ENCODE data around the gene TAF4B.
"Not testable (repeated sequence)": the region's sequence is repeated elsewhere in the genome, so short reads cannot be mapped to it uniquely, and the experiment has no call there.

TAF4B gene

GRCh38 chr18:26226229-26227050, at the start of gene TAF4B:
Gene TAF4B, plus strand, starts transcription at chr18:26226445. Its CDS starts 489 bp downstream, at chr18:26226934.
- peak; percentile 98 for DNase-seq

DNA sequence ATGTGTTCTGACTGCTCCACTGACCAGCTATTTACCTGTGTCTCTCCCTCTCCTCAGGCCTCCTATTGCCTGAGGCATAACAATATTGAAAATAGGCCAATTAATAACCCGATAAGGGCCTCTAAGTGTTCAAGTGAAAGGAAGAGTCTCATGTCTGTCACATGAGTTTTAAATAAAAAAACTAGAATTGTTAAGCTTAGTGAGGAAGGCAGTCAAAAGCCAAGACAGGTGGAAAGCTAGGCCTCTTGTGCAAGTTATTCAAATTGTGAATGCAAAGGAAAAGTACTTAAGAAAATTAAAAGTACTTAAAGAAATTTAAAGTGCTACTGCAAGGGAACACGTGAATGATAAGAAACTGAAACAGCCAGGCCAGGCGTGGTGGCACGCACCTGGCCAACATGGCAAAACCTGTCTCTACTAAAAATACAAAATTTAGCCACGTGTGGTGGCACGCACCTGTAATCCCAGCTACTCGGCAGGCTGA, 44.9 kb upstream of the TAF4B start:
- DNase-seq: no peak

DNA sequence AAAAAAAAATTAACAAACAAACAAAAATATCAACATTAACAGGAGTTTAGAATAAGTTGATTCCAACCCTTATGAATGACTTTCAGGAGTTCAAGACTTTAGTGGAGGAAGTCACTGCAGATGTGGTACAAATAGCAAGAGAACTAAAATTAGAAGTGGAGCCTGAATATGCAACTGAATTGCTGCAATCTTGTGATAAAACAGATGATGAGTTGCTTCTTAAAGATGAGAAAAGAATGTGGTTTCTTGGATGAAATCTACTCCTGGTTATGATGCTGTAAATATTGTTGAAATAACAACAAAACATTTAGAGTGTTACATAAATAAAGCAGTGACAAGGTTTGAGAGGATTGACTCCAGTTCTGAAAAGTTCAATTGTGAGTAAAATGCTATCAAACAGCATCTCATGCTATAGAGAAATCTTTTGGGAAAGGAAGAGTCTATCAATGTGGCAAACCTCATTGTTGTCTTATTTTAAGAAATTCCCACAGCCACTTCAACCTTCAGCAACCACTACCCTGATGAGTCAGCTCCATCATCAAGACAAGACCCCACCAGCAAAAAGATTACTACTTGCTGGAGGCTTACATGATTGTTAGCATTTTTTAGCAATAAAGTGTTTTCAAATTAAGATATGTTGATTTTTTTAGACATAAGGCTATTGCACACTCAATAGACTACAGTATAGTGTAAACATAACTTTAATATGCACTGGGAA, 42.7 kb upstream of the TAF4B start:
- DNase-seq: no peak

DNA sequence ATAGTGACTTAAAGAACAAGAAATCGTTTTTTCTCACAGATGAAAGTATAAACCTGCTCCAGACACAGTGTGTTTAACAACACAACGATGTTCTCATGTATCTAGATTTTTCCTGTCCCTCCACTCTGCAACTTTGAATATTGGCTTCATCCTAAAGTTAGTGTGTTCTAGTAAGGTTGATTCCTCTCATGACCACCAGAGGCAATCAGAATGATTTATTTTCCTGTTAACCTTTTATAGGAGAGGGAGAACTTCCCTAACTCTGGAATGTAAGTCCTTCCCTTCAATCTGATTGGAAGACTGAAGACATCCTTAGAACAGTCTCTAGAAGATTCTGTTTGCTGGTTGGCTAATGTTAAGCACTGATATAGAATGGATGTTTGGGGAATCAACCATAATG, 41.0 kb upstream of the TAF4B start:
- DNase-seq: no peak

- DNase-seq: no peak
These were observed 35.7 kb upstream of the TAF4B start for GRCh38 chr18:26190506-26190905.

GRCh38 chr18:26192233-26192632, 34.0 kb upstream of the TAF4B start:
- no peak for DNase-seq

DNA sequence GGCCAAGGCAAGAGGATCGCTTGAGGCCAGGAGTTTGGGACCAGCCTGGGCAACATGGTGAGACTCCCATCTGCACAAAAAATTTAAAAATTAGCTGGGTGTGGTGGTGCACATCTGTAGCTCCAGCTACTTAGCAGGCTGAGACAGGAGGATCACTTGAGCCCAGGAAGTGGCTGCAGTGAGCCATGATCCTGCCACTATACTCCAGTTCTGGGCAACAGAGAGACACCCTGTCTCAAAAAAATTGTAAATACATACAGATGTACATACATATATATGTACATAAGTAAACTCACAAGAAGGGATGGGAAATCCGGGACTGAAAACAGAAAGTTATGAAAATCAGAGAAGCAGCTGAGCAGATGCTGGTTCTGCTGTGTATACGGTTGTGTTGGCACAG, 29.6 kb upstream of the TAF4B start:
- no peak for DNase-seq

- not testable (repeated sequence) for DNase-seq
These were observed 24.2 kb upstream of the TAF4B start for GRCh38 chr18:26202001-26202400.

DNA sequence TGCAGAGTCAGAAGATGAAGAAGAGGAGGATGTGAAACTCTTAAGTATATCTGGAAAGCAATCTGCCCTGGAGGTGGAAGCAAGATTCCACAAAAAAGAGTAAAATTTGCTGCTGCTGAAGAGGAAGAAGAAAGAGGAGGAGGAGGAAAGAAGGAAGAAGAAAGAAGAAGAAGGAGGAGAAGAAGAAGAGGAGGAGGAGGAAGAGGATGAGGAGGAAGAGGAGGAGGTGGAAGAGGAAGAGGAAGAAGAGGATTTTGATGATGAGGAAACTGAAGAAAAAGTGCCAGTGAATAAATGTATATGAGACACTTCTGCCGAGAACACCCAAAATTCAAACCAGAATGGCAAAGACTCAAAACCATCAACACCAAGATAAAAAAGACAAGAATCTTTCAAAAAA, 20.9 kb upstream of the TAF4B start:
- no peak for DNase-seq

DNA sequence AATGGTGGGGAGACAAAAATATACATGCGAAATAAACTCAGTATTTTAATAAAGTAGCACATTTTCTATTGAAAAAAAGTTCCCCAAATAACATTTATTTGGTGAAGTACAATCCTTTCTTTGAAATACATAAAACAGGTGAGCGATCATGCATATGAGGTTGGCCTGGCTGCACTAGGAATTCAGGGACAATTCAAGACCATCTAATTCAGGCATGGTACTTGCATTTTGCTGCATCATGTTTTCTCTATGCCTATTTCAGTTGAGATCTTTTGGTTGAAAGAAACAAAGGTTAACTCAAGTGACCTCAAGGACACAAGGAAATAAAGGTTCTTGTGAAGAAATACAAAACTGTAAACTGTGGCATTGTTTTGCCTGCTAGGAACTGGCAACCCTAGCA, 19.8 kb upstream of the TAF4B start:
- no peak for DNase-seq

- DNase-seq: no peak
These were observed 18.3 kb upstream of the TAF4B start for GRCh38 chr18:26207937-26208336.

DNA sequence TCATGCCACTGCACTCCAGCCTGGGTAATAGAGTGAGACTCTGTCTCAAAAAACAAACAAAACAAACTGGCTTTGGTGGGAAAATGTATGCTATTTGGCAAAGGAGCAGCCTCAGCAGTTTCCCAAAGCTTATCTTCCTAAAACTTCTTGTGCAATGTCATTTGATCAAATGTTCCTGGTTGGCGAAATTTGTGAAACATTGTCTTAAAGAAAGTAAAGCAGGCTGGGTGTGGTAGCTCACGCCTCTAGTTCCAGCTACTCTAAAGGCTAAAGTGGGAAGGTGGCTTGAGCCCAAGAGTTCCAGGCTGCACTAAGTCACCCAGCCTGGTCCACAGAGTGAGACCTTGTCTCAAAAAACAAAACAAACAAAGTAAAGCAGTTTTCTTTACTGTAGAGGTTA, 17.3 kb upstream of the TAF4B start:
- DNase-seq: no peak

DNA sequence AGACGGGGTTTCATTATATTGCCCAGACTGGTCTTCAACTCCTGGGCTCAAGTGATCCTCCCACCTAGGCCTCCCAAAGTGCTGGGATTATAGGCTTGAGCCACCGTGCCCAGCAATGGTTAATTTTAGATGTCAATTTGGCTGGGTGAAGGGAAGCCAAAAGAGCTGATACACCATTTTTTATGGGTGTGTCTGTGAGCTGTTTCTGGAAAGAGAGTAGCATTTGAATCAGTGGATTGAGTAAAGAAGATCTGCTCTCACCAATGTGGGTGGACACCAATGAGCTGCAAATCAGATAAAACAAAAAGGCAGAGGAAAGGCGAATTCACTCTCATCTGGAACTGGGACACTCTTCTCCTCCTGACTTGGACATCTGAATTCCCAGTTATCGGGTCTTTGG, 16.1 kb upstream of the TAF4B start:
- DNase-seq: no peak

DNA sequence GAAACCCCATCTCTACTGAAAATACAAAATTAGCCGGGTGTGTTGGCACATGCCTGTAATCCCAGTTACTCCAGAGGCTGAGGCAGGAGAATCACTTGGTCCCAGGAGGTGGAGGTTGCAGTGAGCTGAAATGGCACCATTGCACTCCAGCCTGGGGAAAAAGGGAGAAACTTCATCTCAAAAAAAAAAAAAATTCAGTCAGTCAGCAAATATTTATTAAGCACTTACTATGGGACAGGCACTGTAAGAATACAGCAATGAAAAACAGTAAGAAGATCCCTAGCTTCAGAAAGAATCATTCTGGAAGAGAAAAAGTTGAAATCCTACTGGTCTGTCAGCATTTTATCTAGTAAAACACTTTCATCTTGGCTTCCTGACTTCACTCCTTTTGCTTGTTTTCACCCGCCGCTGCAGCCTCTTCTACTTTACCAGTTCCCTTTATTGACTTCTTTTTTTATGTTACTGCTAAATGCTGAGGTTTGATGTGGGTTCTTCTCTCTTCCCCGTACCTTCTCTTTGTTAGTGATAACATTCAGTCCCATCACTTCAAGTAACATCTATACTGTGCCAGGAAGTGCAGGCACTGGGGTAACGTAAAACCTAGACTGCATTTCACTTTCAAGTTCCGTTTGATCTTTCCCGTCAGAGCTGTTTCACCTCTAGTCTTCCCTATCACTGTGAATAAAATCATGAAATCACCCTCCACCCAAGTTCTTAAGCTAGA, 10.8 kb upstream of the TAF4B start:
- DNase-seq: no peak

DNA sequence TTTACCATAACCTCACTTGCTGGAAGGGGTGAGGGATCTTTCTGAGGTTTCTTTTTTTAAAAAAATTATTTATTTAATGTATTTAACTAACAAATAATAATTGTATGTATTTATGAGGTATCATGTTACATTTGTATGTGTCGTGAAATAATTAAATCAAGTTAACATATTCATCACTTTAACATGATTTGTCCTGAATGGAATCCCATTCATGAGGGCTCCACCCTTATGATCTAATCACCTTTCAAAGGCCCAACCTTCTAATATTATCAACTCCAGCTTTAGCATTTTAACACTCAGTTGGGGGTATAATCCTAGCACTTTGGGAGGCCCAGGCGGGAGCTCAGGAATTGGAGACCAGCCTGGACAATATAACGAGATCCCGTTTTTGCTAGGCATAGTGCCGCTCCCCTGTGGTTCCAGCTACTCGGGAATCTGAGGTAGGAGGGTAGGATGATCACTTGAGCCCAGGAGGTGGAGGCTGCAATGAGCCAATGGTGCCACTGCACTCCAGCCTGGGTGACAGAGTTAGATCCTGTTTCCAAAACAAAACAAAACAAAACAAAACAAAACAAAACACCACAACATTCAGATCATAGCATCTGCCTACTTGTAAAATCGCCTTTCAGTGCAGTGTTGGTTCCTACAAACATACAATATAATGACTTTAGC, 1.1 kb upstream of the TAF4B start:
- no peak for DNase-seq

DNA sequence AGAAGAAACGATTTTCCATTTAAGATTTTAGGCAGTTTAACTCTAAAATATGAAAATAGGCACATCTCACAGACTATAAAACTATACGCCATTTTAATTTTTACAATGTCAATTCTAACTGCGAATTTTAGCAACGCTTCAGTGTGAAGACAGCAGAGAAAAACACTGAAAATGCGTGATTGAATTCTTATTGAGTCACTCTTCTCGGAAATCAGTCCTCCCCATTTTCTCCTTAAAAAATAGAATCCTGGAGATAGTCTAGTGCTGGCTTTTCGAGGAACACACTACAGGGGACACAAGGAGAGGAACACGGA, 373 bp upstream of the TAF4B start:
- DNase-seq: no peak

DNA sequence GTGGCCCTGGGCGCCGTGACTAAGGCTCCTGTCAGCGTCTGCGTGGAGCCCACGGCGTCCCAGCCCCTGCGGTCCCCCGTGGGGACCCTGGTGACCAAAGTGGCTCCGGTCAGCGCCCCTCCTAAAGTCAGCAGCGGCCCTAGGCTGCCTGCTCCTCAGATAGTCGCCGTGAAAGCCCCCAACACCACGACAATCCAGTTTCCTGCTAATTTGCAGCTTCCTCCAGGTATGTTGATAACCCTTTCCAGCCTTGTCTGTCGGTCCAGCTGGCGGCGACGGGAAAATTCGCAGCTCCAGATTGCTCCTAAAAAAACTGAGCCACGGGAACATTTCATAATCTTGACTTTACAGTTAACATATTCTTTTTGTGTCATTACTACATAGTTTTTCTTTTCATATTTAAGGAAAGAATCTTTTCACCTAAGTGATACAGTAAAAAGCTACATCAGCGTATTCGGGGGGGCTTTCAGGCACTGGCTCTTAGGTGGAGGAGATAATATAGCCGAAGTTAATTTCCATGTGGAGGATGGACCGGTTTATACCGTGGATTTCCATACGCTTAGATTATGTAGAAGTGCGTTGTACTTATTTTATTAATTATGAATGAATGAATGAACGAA, 916 bp downstream of the TAF4B start:
- DNase-seq: peak; percentile 45

- DNase-seq: no peak
These were observed 2.5 kb downstream of the TAF4B start for GRCh38 chr18:26228562-26229260.

DNA sequence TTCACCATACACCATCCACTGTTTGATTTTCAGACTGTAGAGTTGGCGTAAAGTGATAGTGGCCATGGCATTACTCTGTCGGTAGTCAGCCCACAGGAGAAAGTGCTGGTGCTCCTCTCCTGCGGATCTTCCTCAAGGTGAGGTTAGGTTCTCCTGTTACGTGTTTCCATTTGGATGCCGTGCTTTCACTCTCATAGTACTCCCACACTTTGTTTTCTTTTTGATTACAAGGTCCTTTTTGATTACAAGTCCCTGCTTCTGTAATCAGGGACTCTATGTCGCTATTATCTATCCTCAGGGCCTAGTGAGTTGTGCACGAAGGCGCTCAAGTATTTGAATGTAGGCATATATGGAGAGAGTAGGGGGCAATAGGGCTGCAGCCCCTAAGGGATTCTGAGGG, 4.3 kb downstream of the TAF4B start:
- no peak for DNase-seq

DNA sequence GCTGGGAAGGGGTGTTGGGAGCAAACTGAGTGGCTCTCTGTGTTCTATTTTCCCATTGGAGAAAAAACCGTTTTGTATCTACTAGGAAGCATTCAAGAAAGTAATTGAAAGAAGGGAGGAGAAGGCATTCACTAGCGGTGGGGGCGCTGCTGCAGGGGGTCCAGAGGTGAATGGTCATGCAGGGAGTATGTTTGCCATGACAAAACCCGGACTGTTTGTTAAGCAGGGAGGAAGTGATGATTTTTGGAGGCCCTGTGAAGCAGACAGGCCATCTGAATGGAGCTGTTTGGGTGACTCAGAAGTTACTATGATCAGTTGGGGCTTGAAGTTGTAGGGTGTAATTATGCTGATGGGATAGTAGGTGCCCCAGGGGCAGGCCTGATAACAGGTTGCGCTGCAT, 7.0 kb downstream of the TAF4B start:
- no peak for DNase-seq

DNA sequence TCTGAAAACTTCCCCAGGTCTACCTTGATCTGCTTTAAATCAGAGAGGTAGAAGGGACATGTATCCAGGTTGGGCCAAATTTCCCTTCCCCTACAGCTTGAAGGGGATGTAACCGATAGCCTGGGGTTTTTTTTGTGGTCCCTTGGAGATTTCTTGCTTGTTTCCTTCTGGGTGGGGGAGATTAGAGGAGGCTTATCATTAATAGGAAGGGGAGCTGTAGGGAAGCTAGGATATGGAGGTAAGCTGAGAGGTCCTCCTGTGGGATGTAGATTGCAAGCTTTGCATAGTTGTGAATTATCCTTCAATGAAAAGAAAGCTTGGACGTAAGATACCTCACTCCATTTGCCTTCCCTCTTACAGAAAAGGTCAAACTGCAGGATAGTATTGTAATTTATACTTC, 11.1 kb downstream of the TAF4B start:
- not testable (repeated sequence) for DNase-seq

DNA sequence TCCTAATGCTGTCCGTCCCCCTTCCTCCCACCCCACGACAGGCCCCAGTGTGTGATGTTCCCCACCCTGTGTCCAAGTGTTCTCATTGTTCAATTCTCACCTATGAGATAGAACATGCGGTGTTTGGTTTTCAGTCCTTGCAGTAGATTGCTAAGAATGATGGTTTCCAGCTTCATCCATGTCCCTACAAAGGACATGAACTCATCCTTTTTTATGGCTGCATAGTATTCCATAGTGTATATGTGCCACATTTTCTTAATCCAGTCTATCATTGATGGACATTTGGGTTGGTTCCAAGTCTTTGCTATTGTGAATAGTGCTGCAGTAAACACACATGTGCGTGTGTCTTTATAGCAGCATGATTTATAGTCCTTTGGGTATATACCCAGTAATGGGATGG, 12.5 kb downstream of the TAF4B start:
- DNase-seq: not testable (repeated sequence)
